Measurements from ENCODE around the gene TXNIP.
A peak's percentile ranks its signal among the peaks of the same experiment; 100 is the strongest.

TXNIP gene

GRCh38 chr1:146010126-146010738 is 13.9 kb upstream of the TXNIP start:
- no peak for DNase-seq

GRCh38 chr1:146007489-146008133 is 11.2 kb upstream of the TXNIP start:
- DNase-seq: no peak

- DNase-seq: no peak
Observed at GRCh38 chr1:146001709-146002108, 5.3 kb upstream of the TXNIP start.

GRCh38 chr1:145999321-146000024 is 3.1 kb upstream of the TXNIP start:
- peak; percentile 45 for DNase-seq

GRCh38 chr1:145997718-145998023 is 1.3 kb upstream of the TXNIP start:
- DNase-seq: no peak

GRCh38 chr1:145997016-145997717 is 788 bp upstream of the TXNIP start:
- DNase-seq: peak; percentile 72

GRCh38 chr1:145995964-145996432 is 381 bp downstream of the TXNIP start:
- DNase-seq: no peak

GRCh38 chr1:145995148-145995881 is 1.1 kb downstream of the TXNIP start:
- DNase-seq: no peak

- DNase-seq: peak; percentile 64
Observed at GRCh38 chr1:145994391-145995120, 1.8 kb downstream of the TXNIP start.

- DNase-seq: no peak
Observed at GRCh38 chr1:145993618-145994390, 2.6 kb downstream of the TXNIP start.

GRCh38 chr1:145992958-145993617 is 3.3 kb downstream of the TXNIP start:
- DNase-seq: no peak

- no peak for DNase-seq
Observed at GRCh38 chr1:145992502-145992936, 3.9 kb downstream of the TXNIP start.

- DNase-seq: no peak
Observed at GRCh38 chr1:145991735-145992412, 4.5 kb downstream of the TXNIP start.

- DNase-seq: no peak
Observed at GRCh38 chr1:145990249-145990855, 6.0 kb downstream of the TXNIP start.

- no peak for DNase-seq
Observed at GRCh38 chr1:145988773-145989172, 7.6 kb downstream of the TXNIP start.

- no peak for DNase-seq
Observed at GRCh38 chr1:145987926-145988325, 8.5 kb downstream of the TXNIP start.

GRCh38 chr1:145986551-145986950 is 9.8 kb downstream of the TXNIP start:
- DNase-seq: no peak

GRCh38 chr1:145985502-145986439 is 10.6 kb downstream of the TXNIP start:
- no peak for DNase-seq

- no peak for DNase-seq
Observed at GRCh38 chr1:145985129-145985501, 11.3 kb downstream of the TXNIP start.

Measured in activated CD4-positive, alpha-beta T cell treated with anti-CD3 and anti-CD28 coated beads, Interleukin-10, Interleukin-2, amounts not matched to agents 100 ng/mL and 50 ng/mL, durations not matched to agents 16 hours and 8 hours (primary cell).